DMS 273 (cell line): ENCODE data around the gene SASH1.

Experiments
- DNase-seq: peaks from one replicate; lab custom pipeline; 2025; ENCODE audit not compliant: unreplicated experiment; lab: John Stamatoyannopoulos, UW

Gene SASH1

GRCh38 chr6:148538261-148539190 lies 195.9 kb downstream of the SASH1 start:
- no peak for DNase-seq

- no peak for DNase-seq
These were observed 200.9 kb downstream of the SASH1 start for GRCh38 chr6:148543540-148543939.

DNA sequence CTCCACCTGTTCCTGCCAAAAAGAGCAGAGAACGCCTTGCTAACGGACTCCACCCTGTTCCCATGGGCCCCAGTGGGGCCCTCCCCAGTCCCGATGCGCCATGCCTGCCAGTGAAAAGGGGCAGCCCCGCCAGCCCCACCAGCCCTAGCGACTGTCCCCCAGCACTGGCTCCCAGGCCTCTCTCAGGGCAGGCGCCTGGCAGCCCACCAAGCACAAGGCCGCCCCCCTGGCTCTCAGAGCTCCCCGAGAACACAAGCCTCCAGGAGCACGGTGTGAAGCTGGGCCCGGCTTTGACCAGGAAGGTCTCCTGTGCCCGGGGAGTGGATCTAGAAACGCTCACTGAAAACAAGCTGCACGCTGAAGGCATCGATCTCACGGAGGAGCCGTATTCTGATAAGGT lies 201.8 kb downstream of the SASH1 start:
- no peak for DNase-seq

DNA sequence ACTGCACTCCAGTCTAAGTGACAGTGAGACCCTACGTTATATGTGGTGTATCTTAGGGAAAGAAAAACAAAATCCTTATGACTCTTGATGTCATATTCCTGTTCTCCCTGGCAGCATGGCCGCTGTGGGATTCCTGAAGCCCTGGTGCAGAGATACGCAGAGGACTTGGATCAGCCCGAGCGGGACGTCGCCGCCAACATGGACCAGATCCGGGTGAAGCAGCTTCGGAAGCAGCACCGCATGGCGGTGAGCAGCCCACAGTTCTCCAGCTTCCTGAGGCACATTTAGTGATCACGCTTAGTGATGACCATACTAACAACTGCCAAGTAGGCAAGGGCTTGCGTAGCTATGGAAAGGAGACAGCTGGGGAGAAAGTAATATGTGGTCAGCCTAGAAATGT lies 203.3 kb downstream of the SASH1 start:
- no peak for DNase-seq

- no peak for DNase-seq
These were observed 204.5 kb downstream of the SASH1 start for GRCh38 chr6:148547110-148547509.

GRCh38 chr6:148548065-148548748 lies 205.6 kb downstream of the SASH1 start:
- DNase-seq: peak; percentile 28

DNA sequence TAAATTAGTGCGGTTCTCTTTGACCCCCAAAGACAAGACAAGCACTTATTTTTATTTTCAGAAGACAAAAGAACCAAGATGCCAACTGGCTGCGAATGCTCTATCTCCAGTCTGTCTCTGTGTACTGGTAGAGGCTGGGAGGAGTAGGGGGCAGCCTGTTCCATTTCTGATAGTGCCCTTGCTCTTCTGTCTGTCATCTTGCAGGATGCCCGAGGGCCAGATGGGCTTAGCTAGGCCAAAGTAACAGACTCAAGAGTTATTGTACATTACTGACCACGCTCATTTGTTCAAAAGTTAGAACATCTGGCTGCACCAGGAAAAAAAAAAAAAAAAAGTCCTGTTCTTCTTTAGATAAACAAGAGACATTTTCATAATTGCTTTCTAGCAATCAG lies 206.1 kb downstream of the SASH1 start:
- DNase-seq: no peak

- DNase-seq: no peak
These were observed 207.9 kb downstream of the SASH1 start for GRCh38 chr6:148550569-148550968.

GRCh38 chr6:148551226-148551625 lies 208.6 kb downstream of the SASH1 start:
- no peak for DNase-seq

DNA sequence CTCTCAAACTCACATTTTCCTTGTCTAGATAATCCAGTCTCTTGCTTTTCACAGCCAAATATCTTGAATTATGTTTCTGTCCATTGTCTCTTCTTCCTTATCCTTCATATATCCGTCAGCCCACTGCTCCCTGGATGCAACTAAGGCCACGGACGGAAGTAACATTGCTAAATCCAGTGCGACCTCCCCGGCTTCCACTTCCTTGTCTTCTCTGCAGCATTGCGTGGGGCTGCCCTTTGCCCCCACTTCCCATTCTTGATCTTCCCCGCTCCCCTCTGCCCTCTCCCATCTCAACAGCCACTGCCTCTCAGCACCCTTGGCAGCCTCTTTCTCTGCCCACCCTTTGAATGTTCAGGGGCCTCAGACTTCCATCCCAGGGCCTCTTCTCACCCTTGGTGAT lies 213.8 kb downstream of the SASH1 start:
- no peak for DNase-seq

GRCh38 chr6:148557796-148558321 lies 215.2 kb downstream of the SASH1 start:
- DNase-seq: no peak

GRCh38 chr6:148559848-148560433 lies 217.3 kb downstream of the SASH1 start:
- peak; percentile 89 for DNase-seq

DNA sequence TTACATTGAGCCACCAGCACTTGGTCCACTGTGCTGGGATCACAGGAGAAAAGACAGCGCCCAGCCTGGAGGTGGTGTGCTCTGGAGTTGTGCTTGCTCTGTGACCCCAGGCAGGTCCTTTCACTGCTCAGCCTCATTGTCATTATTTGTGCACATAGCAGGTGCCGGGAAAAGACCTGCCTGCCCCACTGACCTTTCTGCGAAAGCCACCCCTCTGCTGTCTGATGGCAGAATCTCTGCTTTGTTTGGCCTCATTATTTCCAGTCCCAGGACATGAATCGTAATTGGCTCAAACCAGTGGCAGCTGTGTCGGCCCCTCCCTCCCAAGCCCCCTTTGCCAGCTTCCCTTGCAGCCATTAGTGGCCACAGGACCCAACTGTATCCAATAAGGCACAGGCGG lies 219.0 kb downstream of the SASH1 start:
- DNase-seq: no peak

DNA sequence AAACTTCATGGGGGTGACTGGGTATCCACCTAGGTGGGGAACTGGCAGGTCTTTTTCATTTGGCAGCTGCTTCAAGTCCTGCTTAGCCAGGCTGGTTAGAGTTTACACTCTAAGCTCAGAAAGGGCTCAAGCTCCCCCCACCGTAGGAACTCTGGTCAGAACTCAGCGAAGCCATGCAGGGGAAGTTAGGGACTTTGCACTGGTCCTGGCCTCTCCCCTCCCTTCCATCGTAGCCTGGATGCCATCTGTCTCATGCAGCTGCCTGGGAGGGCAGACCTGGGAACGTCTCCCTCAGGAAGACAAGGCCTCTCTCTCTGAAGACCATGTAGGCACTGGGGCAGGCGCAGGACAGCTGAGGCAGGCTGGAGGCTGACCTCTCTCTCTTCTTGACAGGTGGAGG lies 220.4 kb downstream of the SASH1 start:
- DNase-seq: peak; percentile 9

GRCh38 chr6:148564494-148565035 lies 221.9 kb downstream of the SASH1 start:
- peak; percentile 18 for DNase-seq

- no peak for DNase-seq
These were observed 222.8 kb downstream of the SASH1 start for GRCh38 chr6:148565321-148565926.

DNA sequence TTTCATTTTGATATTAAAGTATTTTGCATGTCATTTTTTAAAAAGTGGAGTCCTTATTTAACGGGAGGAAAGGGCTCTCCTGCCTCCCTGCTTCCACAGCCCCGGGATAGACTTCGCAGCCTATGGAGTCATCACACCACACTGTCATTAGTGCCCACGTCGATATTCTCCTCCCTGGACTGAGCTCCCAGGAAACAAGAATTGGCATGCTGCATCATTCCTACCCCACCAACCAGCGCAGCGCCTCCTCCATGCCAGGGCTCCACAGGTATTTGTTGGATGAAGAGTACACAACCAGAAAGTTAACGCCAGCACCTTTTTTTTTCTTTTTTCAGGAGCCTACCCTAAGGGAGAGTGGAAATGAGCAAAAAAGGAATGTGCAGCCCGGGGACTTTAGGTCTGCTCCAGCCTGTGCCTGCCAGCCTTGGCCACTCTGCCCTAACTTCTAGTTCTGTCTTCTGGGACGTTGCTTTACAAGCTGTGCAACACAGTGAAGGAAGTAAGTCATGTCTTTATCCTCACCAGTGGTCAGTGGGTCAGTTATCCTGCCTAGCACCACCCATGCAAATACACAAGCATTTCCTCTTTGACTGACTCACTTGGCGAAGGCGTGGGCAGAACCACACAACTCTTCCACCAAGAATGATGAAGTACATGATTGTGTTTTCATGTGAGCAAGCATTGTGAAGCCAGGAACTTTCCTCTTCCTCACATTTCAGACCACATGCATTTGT lies 223.5 kb downstream of the SASH1 start:
- DNase-seq: no peak

DNA sequence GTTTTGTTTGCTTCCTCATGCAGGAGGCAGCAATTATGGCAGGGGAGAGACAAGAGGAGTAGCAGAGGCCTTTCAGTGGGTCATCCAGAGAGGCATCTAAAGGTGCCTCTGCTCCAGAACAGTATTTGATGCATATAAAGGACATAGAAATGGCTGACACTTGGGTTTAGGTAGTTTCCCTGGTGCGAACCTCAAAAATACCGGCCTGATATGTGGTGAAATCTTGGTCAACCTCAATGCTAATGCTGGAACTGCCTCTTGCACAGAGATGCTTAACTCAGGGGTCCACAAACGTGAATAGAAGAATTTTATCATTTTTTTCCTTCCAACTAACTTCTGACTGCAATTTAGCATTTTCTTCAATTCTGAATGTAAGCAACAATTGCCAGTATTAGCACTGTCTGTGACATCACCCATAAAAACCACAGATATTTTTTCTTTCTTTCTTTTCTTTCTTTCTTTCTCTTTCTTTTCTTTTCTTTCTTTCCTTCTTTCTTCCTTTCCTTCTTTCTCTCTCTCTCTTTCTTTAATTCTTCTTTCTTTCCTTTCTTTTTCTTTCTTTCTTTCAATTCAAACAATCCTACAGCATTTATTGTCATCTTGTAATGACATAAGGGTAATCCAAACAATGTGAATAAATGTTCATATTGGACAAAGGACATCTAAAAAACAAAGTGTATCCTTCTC lies 224.2 kb downstream of the SASH1 start:
- no peak for DNase-seq

- no peak for DNase-seq
These were observed 227.8 kb downstream of the SASH1 start for GRCh38 chr6:148570456-148570855.
